Measurements from ENCODE around the gene PTTG1IP. TPM values are rescaled to one million over a fixed set of nuclear protein-coding genes. Genes with fewer than 3 reads are reported as not detected.

The PTTG1IP gene
- total RNA-seq, 1 donor from 2014 or later = 240 TPM

- TF ChIP-seq CTCF (IDR thresholded peaks at IDR 0.05; ENCODE audit: insufficient read depth, low read depth, low read length) (no peak), EZH2 (IDR thresholded peaks at IDR 0.05; ENCODE audit: insufficient read depth, low read length) (no peak)
- H3K27ac ChIP-seq (ENCODE audit: low read depth, low read length) = no peak overlapping the region
Observed at GRCh38 chr21:44838951-44839350, 34.5 kb downstream of the PTTG1IP start.

GRCh38 chr21:44838039-44838895 lies 35.2 kb downstream of the PTTG1IP start:
- TF ChIP-seq EZH2 (IDR thresholded peaks at IDR 0.05; ENCODE audit: insufficient read depth, low read length) (no peak), CTCF (IDR thresholded peaks at IDR 0.05; ENCODE audit: insufficient read depth, low read depth, low read length) (no peak)
- H3K4me3 Mint-ChIP-seq (ENCODE audit: unreplicated experiment) = no peak overlapping the region
- Histone ChIP-seq H3K4me2 (ENCODE audit: low read length) (no peak overlapping the region), H3K36me3 (ENCODE audit: insufficient read depth, low read length) (no peaks in the 10 kb centered on the region), H3K9me3 (ENCODE audit: insufficient read depth, low read depth, low read length) (no peaks in the 10 kb centered on the region), H3K27me3 (ENCODE audit: insufficient read depth, low read length) (peaks cover 4% of the 10 kb centered on the region), H4K20me1 (ENCODE audit: insufficient read depth, low read length) (no peaks in the 10 kb centered on the region), H3K4me3 (ENCODE audit: insufficient read depth, low read depth, low read length) (no peak overlapping the region), H3K9ac (ENCODE audit: low read length) (no peak overlapping the region), H3K4me1 (ENCODE audit: insufficient read depth, low read length) (no peaks in the 10 kb centered on the region), H3K27ac (ENCODE audit: low read depth, low read length) (no peak overlapping the region), H3K79me2 (ENCODE audit: insufficient read depth, low read length) (no peaks in the 10 kb centered on the region), H2AFZ (ENCODE audit: low read depth, low read length) (no peak overlapping the region)
- no peak for DNase-seq (ENCODE audit: low read depth)
- peaks cover 54% of the 10 kb centered on the region for H3K27me3 Mint-ChIP-seq (ENCODE audit: low read depth, unreplicated experiment)
- FAIRE-seq = no peak
- peaks cover 6% of the 10 kb centered on the region for H3K9me3 Mint-ChIP-seq (ENCODE audit: unreplicated experiment)
- peaks cover 2% of the 10 kb centered on the region for H3K36me3 Mint-ChIP-seq (ENCODE audit: low read depth, unreplicated experiment)
- H3K27ac Mint-ChIP-seq (ENCODE audit: unreplicated experiment) = no peak overlapping the region
- H3K4me1 Mint-ChIP-seq (ENCODE audit: low read depth, unreplicated experiment) = peaks cover 8% of the 10 kb centered on the region

More at GRCh38 chr21:44838951-44839350, 34.5 kb downstream of the PTTG1IP start:
- H3K27me3 ChIP-seq (ENCODE audit: insufficient read depth, low read length) = peaks cover 8% of the 10 kb centered on the region
- Mint-ChIP-seq H3K4me3 (ENCODE audit: unreplicated experiment) (no peak overlapping the region), H3K27me3 (ENCODE audit: low read depth, unreplicated experiment) (peaks cover 56% of the 10 kb centered on the region), H3K27ac (ENCODE audit: unreplicated experiment) (no peak overlapping the region), H3K9me3 (ENCODE audit: unreplicated experiment) (peaks cover 6% of the 10 kb centered on the region), H3K36me3 (ENCODE audit: low read depth, unreplicated experiment) (peaks cover under 1% of the 10 kb centered on the region), H3K4me1 (ENCODE audit: low read depth, unreplicated experiment) (peaks cover 8% of the 10 kb centered on the region)
- FAIRE-seq (no peak), DNase-seq (ENCODE audit: low read depth) (no peak)
- H3K4me2 ChIP-seq (ENCODE audit: low read length) = no peak overlapping the region
- H2AFZ ChIP-seq (ENCODE audit: low read depth, low read length) = no peak overlapping the region
- H3K4me1 ChIP-seq (ENCODE audit: insufficient read depth, low read length) = no peaks in the 10 kb centered on the region
- no peaks in the 10 kb centered on the region for H4K20me1 ChIP-seq (ENCODE audit: insufficient read depth, low read length)
- no peak overlapping the region for H3K4me3 ChIP-seq (ENCODE audit: insufficient read depth, low read depth, low read length)
- no peak overlapping the region for H3K9ac ChIP-seq (ENCODE audit: low read length)
- no peaks in the 10 kb centered on the region for H3K9me3 ChIP-seq (ENCODE audit: insufficient read depth, low read depth, low read length)
- no peaks in the 10 kb centered on the region for H3K36me3 ChIP-seq (ENCODE audit: insufficient read depth, low read length)
- no peaks in the 10 kb centered on the region for H3K79me2 ChIP-seq (ENCODE audit: insufficient read depth, low read length)

GRCh38 chr21:44837537-44837936 lies 36.0 kb downstream of the PTTG1IP start:
- no peak overlapping the region for H3K4me3 Mint-ChIP-seq (ENCODE audit: unreplicated experiment)
- H3K4me2 ChIP-seq (ENCODE audit: low read length) = no peak overlapping the region
- no peak overlapping the region for H2AFZ ChIP-seq (ENCODE audit: low read depth, low read length)
- no peaks in the 10 kb centered on the region for H4K20me1 ChIP-seq (ENCODE audit: insufficient read depth, low read length)
- peaks cover 3% of the 10 kb centered on the region for H3K9me3 Mint-ChIP-seq (ENCODE audit: unreplicated experiment)
- no peaks in the 10 kb centered on the region for H3K4me1 ChIP-seq (ENCODE audit: insufficient read depth, low read length)
- FAIRE-seq (no peak), DNase-seq (ENCODE audit: low read depth) (no peak)
- no peak overlapping the region for H3K9ac ChIP-seq (ENCODE audit: low read length)
- H3K27ac Mint-ChIP-seq (ENCODE audit: unreplicated experiment) = no peak overlapping the region
- peaks cover 52% of the 10 kb centered on the region for H3K27me3 Mint-ChIP-seq (ENCODE audit: low read depth, unreplicated experiment)
- no peaks in the 10 kb centered on the region for H3K27me3 ChIP-seq (ENCODE audit: insufficient read depth, low read length)
- H3K27ac ChIP-seq (ENCODE audit: low read depth, low read length) = no peak overlapping the region
- no peaks in the 10 kb centered on the region for H3K36me3 ChIP-seq (ENCODE audit: insufficient read depth, low read length)
- no peak overlapping the region for H3K4me3 ChIP-seq (ENCODE audit: insufficient read depth, low read depth, low read length)
- no peaks in the 10 kb centered on the region for H3K9me3 ChIP-seq (ENCODE audit: insufficient read depth, low read depth, low read length)
- peaks cover 8% of the 10 kb centered on the region for H3K4me1 Mint-ChIP-seq (ENCODE audit: low read depth, unreplicated experiment)
- TF ChIP-seq CTCF (IDR thresholded peaks at IDR 0.05; ENCODE audit: insufficient read depth, low read depth, low read length) = no peak
- no peak for TF ChIP-seq EZH2 (IDR thresholded peaks at IDR 0.05; ENCODE audit: insufficient read depth, low read length)
- H3K79me2 ChIP-seq (ENCODE audit: insufficient read depth, low read length) = no peaks in the 10 kb centered on the region
- H3K36me3 Mint-ChIP-seq (ENCODE audit: low read depth, unreplicated experiment) = peaks cover 2% of the 10 kb centered on the region

Measured in astrocyte (in vitro differentiated cells and primary cell).